ENCODE data around the gene DPY19L1. TPM values are rescaled to one million over a fixed set of nuclear protein-coding genes. Genes with fewer than 3 reads are reported as not detected.

The DPY19L1 gene
- total and polyA plus RNA-seq, 2 donors (not counting 3 experiments of a cell fraction or from before 2014, with no cell fraction given), result 30.9 to 53.1 TPM

DNA sequence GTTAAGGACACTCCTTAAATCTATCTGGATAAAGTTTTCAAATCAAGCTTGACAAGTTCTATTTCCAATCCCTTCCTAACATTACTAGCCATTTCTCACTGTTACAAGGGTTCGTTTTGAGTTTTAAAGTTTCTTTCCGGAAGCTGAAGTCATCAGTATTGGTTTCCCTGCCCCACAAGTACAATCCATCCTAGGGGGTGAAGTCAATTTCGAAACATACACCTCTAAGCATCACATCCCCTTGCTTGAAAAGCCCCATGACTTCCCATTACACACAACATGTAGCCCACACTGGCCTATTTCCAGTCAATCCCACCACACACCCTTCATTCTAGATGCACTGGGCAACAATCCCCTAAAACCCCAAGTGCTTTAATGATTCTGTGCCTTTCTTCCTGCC is 13.0 kb downstream of the DPY19L1 start:
- Histone ChIP-seq H3K4me2 (ENCODE audit: insufficient read depth, low read length) (no peak overlapping the region), H4K20me1 (replicated peaks; ENCODE audit: control insufficient read depth, extremely low read depth, insufficient read depth, low read length) (no peaks in the 10 kb centered on the region), H3K9me3 (replicated peaks; ENCODE audit: control insufficient read depth, insufficient read depth, low read length) (no peaks in the 10 kb centered on the region), H3K27ac (ENCODE audit: insufficient read depth, low read depth, low read length) (no peak overlapping the region), H3K4me3 (replicated peaks in 1 of 3; ENCODE audit: insufficient read depth in 1 of 3, low read depth in 1 of 3, low read length in 3 of 3) (no peak overlapping the region), H3K27me3 (ENCODE audit: control insufficient read depth in 2 of 2, insufficient read depth in 2 of 2, low read length in 2 of 2) (no peaks in the 10 kb centered on the region), H3K4me1 (ENCODE audit: control insufficient read depth, extremely low read depth, insufficient read depth, low read length) (no peaks in the 10 kb centered on the region), H3K9me1 (replicated peaks; ENCODE audit: control insufficient read depth, extremely low read depth, insufficient read depth, low read length) (no peaks in the 10 kb centered on the region), H3K36me3 (ENCODE audit: control insufficient read depth in 2 of 2, extremely low read depth in 1 of 2, insufficient read depth in 2 of 2, low read length in 2 of 2) (no peaks in the 10 kb centered on the region), H3K79me2 (ENCODE audit: control insufficient read depth, insufficient read depth, low read length) (peaks cover 82% of the 10 kb centered on the region), H2AFZ (ENCODE audit: low read depth, low read length) (no peak overlapping the region), H3K9ac (replicated peaks; ENCODE audit: extremely low read depth, insufficient read depth, low read length) (no peak overlapping the region)
- BruUV-seq (replicated peaks), result no TSS peak
- dilution Hi-C loops (cut with MboI; ENCODE audit: extremely low pct_ligation_motif_present, low sequenced_read_pairs) (no loop called here), intact Hi-C loops (cut with micrococcal nuclease) (no loop called here)
- FAIRE-seq (no peak), DNase-seq (ENCODE audit: low read depth, low spot score) (no peak)
- no peak for TF ChIP-seq MYC (IDR thresholded peaks at IDR 0.05; ENCODE audit: low read depth, low read length)
- TF ChIP-seq MAX (IDR thresholded peaks at IDR 0.05; ENCODE audit: insufficient read depth, insufficient read length), result no peak
- TF ChIP-seq, protein P1, sequence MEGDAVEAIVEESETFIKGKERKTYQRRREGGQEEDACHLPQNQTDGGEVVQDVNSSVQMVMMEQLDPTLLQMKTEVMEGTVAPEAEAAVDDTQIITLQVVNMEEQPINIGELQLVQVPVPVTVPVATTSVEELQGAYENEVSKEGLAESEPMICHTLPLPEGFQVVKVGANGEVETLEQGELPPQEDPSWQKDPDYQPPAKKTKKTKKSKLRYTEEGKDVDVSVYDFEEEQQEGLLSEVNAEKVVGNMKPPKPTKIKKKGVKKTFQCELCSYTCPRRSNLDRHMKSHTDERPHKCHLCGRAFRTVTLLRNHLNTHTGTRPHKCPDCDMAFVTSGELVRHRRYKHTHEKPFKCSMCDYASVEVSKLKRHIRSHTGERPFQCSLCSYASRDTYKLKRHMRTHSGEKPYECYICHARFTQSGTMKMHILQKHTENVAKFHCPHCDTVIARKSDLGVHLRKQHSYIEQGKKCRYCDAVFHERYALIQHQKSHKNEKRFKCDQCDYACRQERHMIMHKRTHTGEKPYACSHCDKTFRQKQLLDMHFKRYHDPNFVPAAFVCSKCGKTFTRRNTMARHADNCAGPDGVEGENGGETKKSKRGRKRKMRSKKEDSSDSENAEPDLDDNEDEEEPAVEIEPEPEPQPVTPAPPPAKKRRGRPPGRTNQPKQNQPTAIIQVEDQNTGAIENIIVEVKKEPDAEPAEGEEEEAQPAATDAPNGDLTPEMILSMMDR (IDR thresholded peaks at IDR 0.05; ENCODE audit: extremely low read depth in 1 of 2, insufficient read depth in 1 of 2, low read depth in 1 of 2, low read length in 2 of 2), result no peak
- no peak for TF ChIP-seq POLR2A (IDR thresholded peaks at IDR 0.05; ENCODE audit: low read depth, low read length)
- TF ChIP-seq FOS (IDR thresholded peaks at IDR 0.05; ENCODE audit: borderline replicate concordance, insufficient read depth, low read length), result no peak
- no peak for TF ChIP-seq GATA2 (IDR thresholded peaks at IDR 0.05; ENCODE audit: insufficient read depth, insufficient read length, low read depth, low read length)
- no peak for TF ChIP-seq POLR2AphosphoS5 (IDR thresholded peaks at IDR 0.05; ENCODE audit: insufficient read depth, low read depth, low read length)
- TF ChIP-seq EZH2 (IDR thresholded peaks at IDR 0.05; ENCODE audit: borderline replicate concordance, low read depth, low read length, severe bottlenecking), result no peak
- no peak for TF ChIP-seq JUN (IDR thresholded peaks at IDR 0.05; ENCODE audit: borderline replicate concordance, insufficient read depth, insufficient read length, low read depth)
- ChIA-PET POLR2A (no interaction called here), CTCF (interaction anchor here (0.9 kb wide), 1 partner anchor 10 kb away, joined by 3 read pairs; no protein-coding TSS in a partner anchor)
